T-helper 2 cell treated with Interferon-gamma antibody and Interleukin-4, amounts not matched to agents 100 ng/mL and 5 ng/mL, for 36 hours (primary cell): ENCODE data around the gene NHS. TPM values are rescaled to one million over a fixed set of nuclear protein-coding genes. Genes with fewer than 3 reads are reported as not detected.

Experiments
- intact Hi-C: fragments of 100-400 bp; cut with micrococcal nuclease; formaldehyde crosslinking; loops from one replicate; pipeline ENCODE4 v1.15.1; 2023
- total RNA-seq: library from RNA; stranded (reverse); gene quantifications from 2 replicates; pipeline ENCODE4 v1.2.3, GENCODE V29; 2022

Gene NHS
- total RNA-seq, 1 donor from 2014 or later, result 0.70 TPM

GRCh38 chrX:17721715-17722114, 346.7 kb downstream of the NHS start:
- intact Hi-C loops, result no loop called here

- intact Hi-C loops, result no loop called here
These were observed 350.2 kb downstream of the NHS start for GRCh38 chrX:17725181-17725580.

GRCh38 chrX:17732138-17732783, 357.3 kb downstream of the NHS start:
- intact Hi-C loops, result no loop called here

- intact Hi-C loops, result loop anchor here (5.0 kb wide), 2 partner anchors 863 to 1247 kb away; partner anchors contain the start of genes PHKA2 and RBBP7
These were observed 360.4 kb downstream of the NHS start for GRCh38 chrX:17735406-17735805.

- intact Hi-C loops, result loop anchor here (2.0 to 5.0 kb wide), 3 partner anchors 864 to 1606 kb away; partner anchors contain the start of genes PDHA1, PHKA2 and RBBP7
These were observed 361.5 kb downstream of the NHS start for GRCh38 chrX:17736478-17736855.

- intact Hi-C loops, result loop anchor here (2.0 to 5.0 kb wide), 3 partner anchors 865 to 1606 kb away; partner anchors contain the start of genes PDHA1, PHKA2 and RBBP7
These were observed 362.1 kb downstream of the NHS start, which contains the start of gene SCML1 for GRCh38 chrX:17736856-17737709. Gene SCML1, plus strand, starts transcription at chrX:17737493. Its CDS starts 6,694 bp downstream, at chrX:17744187.

DNA sequence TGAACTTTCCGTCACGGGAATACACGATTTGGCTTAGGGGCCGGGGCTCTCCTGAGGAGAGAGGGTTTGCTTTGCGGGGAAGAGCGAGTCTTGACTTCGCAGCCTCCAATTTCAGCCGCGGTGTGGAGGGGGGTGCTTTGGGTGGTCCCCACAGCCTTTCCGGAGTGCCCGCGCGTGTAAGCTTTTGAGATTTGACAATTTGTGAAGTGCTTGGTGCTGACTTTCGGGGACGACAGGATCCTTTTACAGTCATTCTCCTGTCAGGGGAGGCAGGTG, 362.6 kb downstream of the NHS start:
- intact Hi-C loops, result loop anchor here (2.0 to 5.0 kb wide), 3 partner anchors 865 to 1605 kb away; partner anchors contain the start of genes PDHA1, PHKA2 and RBBP7

- intact Hi-C loops, result loop anchor here (2.0 to 5.0 kb wide), 3 partner anchors 866 to 1605 kb away; partner anchors contain the start of genes PDHA1, PHKA2 and RBBP7
These were observed 363.1 kb downstream of the NHS start for GRCh38 chrX:17737986-17738713.

DNA sequence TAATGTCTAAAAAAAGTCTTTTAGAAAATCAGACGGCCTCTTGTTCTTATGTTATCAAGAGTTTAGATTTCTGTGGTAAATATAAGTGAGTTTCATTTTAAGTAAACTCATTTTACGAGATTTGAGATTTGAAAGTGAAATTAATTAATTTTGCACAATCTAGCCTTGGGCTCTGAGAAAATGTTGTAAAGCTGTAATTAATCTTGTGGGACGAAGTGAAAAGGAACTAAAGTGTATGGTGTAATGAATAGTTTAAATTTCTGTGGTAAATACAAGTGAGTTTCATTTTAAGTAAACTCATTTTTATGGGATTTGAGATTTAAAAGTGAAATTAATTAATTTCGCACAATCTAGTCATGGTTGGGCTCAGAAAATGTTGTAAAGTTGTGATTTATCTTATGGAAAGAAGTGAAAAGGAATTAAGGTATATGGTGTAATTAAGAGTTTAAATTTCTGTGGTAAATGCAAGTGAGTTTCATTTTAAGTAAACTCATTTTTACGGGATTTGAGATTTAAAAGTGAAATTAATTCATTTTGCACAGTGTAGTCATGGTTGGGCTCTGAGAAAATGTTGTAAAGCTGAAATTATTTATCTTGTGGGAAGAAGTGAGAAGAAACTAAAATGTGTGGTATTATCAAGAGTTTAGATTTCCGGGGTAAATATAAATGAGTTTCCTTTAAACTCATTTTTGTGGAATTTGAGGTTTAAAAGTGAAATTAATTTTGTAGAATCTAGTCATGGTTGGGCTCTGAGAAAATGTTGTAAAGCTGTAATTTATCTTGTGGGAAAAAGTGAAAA, 363.9 kb downstream of the NHS start:
- intact Hi-C loops, result loop anchor here (5.0 kb wide), 2 partner anchors 867 to 1243 kb away; partner anchors contain the start of genes PHKA2 and RBBP7

GRCh38 chrX:17740137-17741122, 365.4 kb downstream of the NHS start:
- intact Hi-C loops, result no loop called here

DNA sequence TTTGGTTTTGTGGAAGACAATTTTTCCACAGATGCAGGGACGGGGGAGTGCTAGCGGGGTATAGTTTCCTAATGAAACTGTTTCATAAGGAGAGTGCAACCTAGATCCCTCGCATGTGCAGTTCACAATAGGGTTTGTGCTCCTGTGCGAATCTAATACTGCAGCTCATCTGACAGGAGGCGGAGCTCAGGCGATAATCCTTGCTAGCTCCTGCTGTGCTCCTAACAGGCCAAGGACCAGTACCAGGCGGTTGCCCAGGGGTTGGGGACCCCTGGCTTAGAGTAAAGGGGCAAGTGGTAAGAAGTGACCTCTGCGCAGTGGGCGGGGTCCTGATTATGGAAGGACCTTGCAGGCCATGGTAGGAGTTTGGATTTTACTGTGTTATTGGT, 366.1 kb downstream of the NHS start:
- intact Hi-C loops, result no loop called here

DNA sequence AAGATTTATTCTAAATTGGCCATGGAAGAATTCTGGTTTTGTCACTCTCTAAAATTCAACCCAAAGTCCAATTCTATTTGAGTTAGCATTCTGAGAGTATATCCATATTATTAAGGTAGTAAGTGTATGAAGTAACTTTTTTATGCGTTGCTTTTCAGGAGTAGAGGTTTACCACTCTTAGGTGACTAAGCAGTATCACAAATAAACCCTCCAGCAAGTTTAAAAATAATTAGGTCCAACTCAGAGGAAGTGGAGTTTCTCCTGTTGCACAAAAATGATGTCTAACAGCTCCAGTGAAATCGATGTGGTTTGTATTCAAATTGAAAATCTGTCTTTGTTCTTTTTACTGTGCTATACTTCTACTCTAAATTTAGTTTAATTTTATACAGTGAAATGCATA, 368.9 kb downstream of the NHS start:
- intact Hi-C loops, result no loop called here

- intact Hi-C loops, result no loop called here
These were observed 370.0 kb downstream of the NHS start for GRCh38 chrX:17744896-17745523.

- intact Hi-C loops, result no loop called here
These were observed 372.7 kb downstream of the NHS start for GRCh38 chrX:17747692-17748091.

DNA sequence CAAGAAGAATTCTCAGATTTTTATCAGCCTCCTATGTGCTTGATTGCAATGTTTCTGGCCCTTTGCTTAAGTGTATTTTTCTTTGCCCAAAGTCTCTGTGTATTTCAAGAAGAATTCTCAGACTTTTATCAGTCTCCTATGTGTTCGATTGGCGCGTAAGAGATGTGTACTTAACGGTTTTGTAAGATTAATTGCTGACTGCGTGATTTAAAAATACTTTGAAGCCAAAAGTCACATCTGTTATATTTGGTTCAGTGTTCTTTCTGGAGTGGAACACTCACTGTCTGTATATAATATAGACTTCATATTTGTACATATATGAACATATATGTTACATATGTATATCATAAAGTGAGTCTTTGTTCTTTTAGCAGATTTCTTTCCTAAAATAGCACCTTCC, 373.7 kb downstream of the NHS start:
- intact Hi-C loops, result no loop called here

GRCh38 chrX:17750436-17750835, 375.4 kb downstream of the NHS start:
- intact Hi-C loops, result no loop called here

DNA sequence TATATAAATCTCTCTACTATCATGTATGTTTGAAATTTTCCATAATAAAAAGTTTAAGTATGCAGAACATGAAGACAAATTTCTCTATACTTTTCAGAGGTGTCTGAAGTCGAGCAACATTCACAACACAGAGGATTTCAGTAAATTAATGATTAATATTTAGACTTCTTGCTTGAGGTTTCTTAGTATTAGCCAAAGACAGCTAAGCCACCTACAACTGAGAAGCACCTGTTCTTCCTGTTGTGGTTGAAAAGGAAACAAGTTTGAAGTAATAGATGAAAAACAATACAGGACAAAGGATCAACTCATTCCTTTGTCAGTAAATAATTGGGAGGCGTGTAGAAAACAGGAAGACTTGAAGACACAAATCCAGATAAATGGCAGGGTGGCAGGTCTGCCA, 383.4 kb downstream of the NHS start:
- intact Hi-C loops, result no loop called here

DNA sequence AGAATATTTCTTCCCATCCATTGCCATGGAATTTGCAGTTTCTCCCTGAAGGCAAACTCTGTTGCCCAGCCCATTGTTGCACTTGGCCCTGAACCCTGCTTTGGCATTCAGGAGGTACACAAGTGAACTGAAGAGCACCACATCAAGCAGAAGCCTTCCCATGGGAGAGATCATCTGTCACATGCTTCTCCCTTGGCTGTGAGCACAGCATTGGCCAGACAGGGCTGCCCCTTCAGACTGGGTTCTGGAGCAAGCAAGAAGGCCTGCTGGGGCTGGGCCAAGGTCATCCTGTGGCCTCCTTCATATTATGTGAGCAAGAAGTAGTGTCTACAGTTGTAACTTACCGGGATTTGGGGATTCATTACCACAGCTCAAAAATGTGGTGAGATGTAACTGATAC, 385.0 kb downstream of the NHS start:
- intact Hi-C loops, result no loop called here

- intact Hi-C loops, result no loop called here
These were observed 392.7 kb downstream of the NHS start for GRCh38 chrX:17767734-17768133.
